ENCODE data around the gene INPP5A.
"Not testable (repeated sequence)": the region's sequence is repeated elsewhere in the genome, so short reads cannot be mapped to it uniquely, and the experiment has no call there.

DNA sequence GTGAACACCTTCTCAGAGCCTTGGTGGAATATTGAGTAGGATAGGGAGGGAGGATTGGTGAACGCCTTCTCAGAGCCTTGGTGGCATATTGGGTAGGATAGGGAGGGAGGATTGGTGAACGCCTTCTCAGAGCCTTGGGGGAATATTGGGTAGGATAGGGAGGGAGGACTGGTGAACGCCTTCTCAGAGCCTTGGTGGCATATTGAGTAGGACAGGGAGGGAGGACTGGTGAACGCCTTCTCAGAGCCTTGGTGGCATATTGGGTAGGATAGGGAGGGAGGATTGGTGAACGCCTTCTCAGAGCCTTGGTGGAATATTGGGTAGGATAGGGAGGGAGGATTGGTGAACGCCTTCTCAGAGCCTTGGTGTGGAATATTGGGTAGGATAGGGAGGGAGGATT lies 15.0 kb downstream of the INPP5A start:
- TF ChIP-seq FOXM1 (IDR thresholded peaks at IDR 0.05; ENCODE audit: low read depth); FOXM1 (CRISPR knock-in tag; IDR thresholded peaks at IDR 0.05; ENCODE audit: low read depth); ZNF592 (IDR thresholded peaks at IDR 0.05); U2AF2 (optimal IDR thresholded peaks at IDR 0.05; ENCODE audit: low read depth, low read length); ZEB2 (IDR thresholded peaks at IDR 0.05); ELF4 (CRISPR knock-in tag; IDR thresholded peaks at IDR 0.05); CBX2 (IDR thresholded peaks at IDR 0.05; ENCODE audit: insufficient read depth, low read length, poor library complexity, severe bottlenecking): not testable (repeated sequence)

Measured in K562 (cell line).